Activated B cell treated with CpG ODN at 0.5 μM for 24 hours (primary cell): ENCODE results near the gene EPB41L1. TPM values are rescaled to one million over a fixed set of nuclear protein-coding genes. Genes with fewer than 3 reads are reported as not detected.
A peak's percentile ranks its signal among the peaks of the same experiment; 100 is the strongest.
"Not testable (repeated sequence)": the region's sequence is repeated elsewhere in the genome, so short reads cannot be mapped to it uniquely, and the experiment has no call there.

Experiments
- ATAC-seq: fragments of 200-7000 bp; cut with Tn5 transposase; one replicate; pipeline ENCODE4 v1.10.0; 2021; ENCODE audit warnings: low read depth, mild to moderate bottlenecking, moderate library complexity
- CTCF ChIA-PET: fragments of 350-600 bp; sonication (Branson Sonifier 250); formaldehyde crosslinking; loops from one replicate; lab custom pipeline; 2021; ENCODE audit warnings: antibody characterized with exemption; lab: Charles Lee
- POLR2A ChIA-PET: fragments of 350-600 bp; sonication (Branson Sonifier 250); formaldehyde crosslinking; loops from one replicate; lab custom pipeline; 2021; ENCODE audit warnings: antibody characterized with exemption; lab: Charles Lee
- DNase-seq: peaks from one replicate; pipeline ENCODE4 v3.0.0; 2022
- H3K27ac Mint-ChIP-seq: one replicate; pipeline ENCODE4 v1.8.0; 2020; ENCODE audit warnings: mixed read lengths
- H3K27me3 Mint-ChIP-seq: one replicate; pipeline ENCODE4 v1.8.0; 2021; ENCODE audit warnings: mixed read lengths
- H3K36me3 Mint-ChIP-seq: one replicate; pipeline ENCODE4 v1.8.0; 2021; ENCODE audit warnings: low read depth, mixed read lengths
- H3K4me1 Mint-ChIP-seq: one replicate; pipeline ENCODE4 v1.8.0; 2021; ENCODE audit warnings: mixed read lengths
- H3K4me3 Mint-ChIP-seq: one replicate; pipeline ENCODE4 v1.8.0; 2020; ENCODE audit warnings: mild to moderate bottlenecking, mixed read lengths
- H3K9me3 Mint-ChIP-seq: one replicate; pipeline ENCODE4 v1.8.0; 2020; ENCODE audit warnings: mixed read lengths
- CTCF ChIP-seq: fragments of 200-600 bp; IDR thresholded peaks from one replicate; pipeline ENCODE4 v1.8.0; 2022; ENCODE audit warnings: antibody characterized with exemption, mild to moderate bottlenecking
- intact Hi-C: fragments of 100-400 bp; cut with micrococcal nuclease; formaldehyde crosslinking; loops from one replicate; pipeline ENCODE4 v1.15.1; 2024
- total RNA-seq: library from RNA; stranded (reverse); gene quantifications from 2 replicates; pipeline ENCODE4 v1.2.3, GENCODE V29; 2022

EPB41L1 gene
- total RNA-seq, 1 donor from 2014 or later = 0.64 TPM

GRCh38 chr20:36132802-36133211 lies 21.7 kb upstream of the EPB41L1 start:
- ChIA-PET POLR2A (interaction anchor here (1.0 kb wide), 1 partner anchor 138 kb away, joined by 3 read pairs; no protein-coding TSS in a partner anchor), CTCF (interaction anchor here (15.9 kb wide), 1 partner anchor 138 kb away, joined by 488 read pairs; no protein-coding TSS in a partner anchor)
- H3K4me1 Mint-ChIP-seq = peaks cover 14% of the 10 kb centered on the region
- no peak overlapping the region for H3K4me3 Mint-ChIP-seq
- no peaks in the 10 kb centered on the region for H3K9me3 Mint-ChIP-seq
- H3K36me3 Mint-ChIP-seq = no peaks in the 10 kb centered on the region
- DNase-seq = no peak
- H3K27ac Mint-ChIP-seq = no peak overlapping the region
- peak; percentile 95 for ATAC-seq
- TF ChIP-seq CTCF = no peak
- intact Hi-C loops = loop anchor here (5.0 kb wide), 1 partner anchor 36 kb away; no protein-coding TSS in a partner anchor
- H3K27me3 Mint-ChIP-seq = no peaks in the 10 kb centered on the region

- H3K27ac Mint-ChIP-seq = no peak overlapping the region
- POLR2A ChIA-PET = interaction anchor here (1.0 kb wide), 1 partner anchor 139 kb away, joined by 3 read pairs; no protein-coding TSS in a partner anchor
- ATAC-seq = no peak
- H3K4me1 Mint-ChIP-seq = peaks cover 14% of the 10 kb centered on the region
- DNase-seq = no peak
- TF ChIP-seq CTCF = no peak
- intact Hi-C loops = loop anchor here (5.0 kb wide), 1 partner anchor 37 kb away; no protein-coding TSS in a partner anchor
- H3K36me3 Mint-ChIP-seq = no peaks in the 10 kb centered on the region
- peaks cover 5% of the 10 kb centered on the region for H3K27me3 Mint-ChIP-seq
- H3K9me3 Mint-ChIP-seq = no peaks in the 10 kb centered on the region
- CTCF ChIA-PET = interaction anchor here (15.9 kb wide), 1 partner anchor 139 kb away, joined by 488 read pairs; no protein-coding TSS in a partner anchor
- no peak overlapping the region for H3K4me3 Mint-ChIP-seq
Observed at GRCh38 chr20:36133821-36134220, 20.7 kb upstream of the EPB41L1 start.

GRCh38 chr20:36135159-36135558 lies 19.4 kb upstream of the EPB41L1 start:
- Mint-ChIP-seq H3K9me3 (no peaks in the 10 kb centered on the region), H3K27ac (no peak overlapping the region), H3K36me3 (no peaks in the 10 kb centered on the region), H3K4me1 (peaks cover 14% of the 10 kb centered on the region), H3K27me3 (peaks cover 5% of the 10 kb centered on the region), H3K4me3 (no peak overlapping the region)
- TF ChIP-seq CTCF = no peak
- CTCF ChIA-PET = interaction anchor here (15.9 kb wide), 1 partner anchor 141 kb away, joined by 488 read pairs; no protein-coding TSS in a partner anchor
- intact Hi-C loops = loop anchor here (5.0 kb wide), 1 partner anchor 68 kb away; no protein-coding TSS in a partner anchor
- POLR2A ChIA-PET = no interaction called here
- ATAC-seq (no peak), DNase-seq (no peak)

GRCh38 chr20:36135821-36136220 lies 18.7 kb upstream of the EPB41L1 start:
- H3K36me3 Mint-ChIP-seq = no peaks in the 10 kb centered on the region
- DNase-seq (no peak), ATAC-seq (no peak)
- intact Hi-C loops = loop anchor here (5.0 kb wide), 1 partner anchor 69 kb away; no protein-coding TSS in a partner anchor
- TF ChIP-seq CTCF = no peak
- H3K4me1 Mint-ChIP-seq = peaks cover 14% of the 10 kb centered on the region
- no peaks in the 10 kb centered on the region for H3K9me3 Mint-ChIP-seq
- POLR2A ChIA-PET = interaction anchor here (1.4 kb wide), 1 partner anchor 141 kb away, joined by 6 read pairs; no protein-coding TSS in a partner anchor
- peaks cover 5% of the 10 kb centered on the region for H3K27me3 Mint-ChIP-seq
- CTCF ChIA-PET = interaction anchor here (15.9 kb wide), 1 partner anchor 141 kb away, joined by 488 read pairs; no protein-coding TSS in a partner anchor
- no peak overlapping the region for H3K27ac Mint-ChIP-seq
- H3K4me3 Mint-ChIP-seq = no peak overlapping the region

GRCh38 chr20:36137313-36137712 lies 17.2 kb upstream of the EPB41L1 start:
- H3K36me3 Mint-ChIP-seq, H3K4me3 Mint-ChIP-seq, H3K27me3 Mint-ChIP-seq, H3K27ac Mint-ChIP-seq, DNase-seq, H3K9me3 Mint-ChIP-seq, ATAC-seq: not testable (repeated sequence)
- intact Hi-C loops = loop anchor here (5.0 kb wide), 1 partner anchor 70 kb away; no protein-coding TSS in a partner anchor
- CTCF ChIA-PET = interaction anchor here (0.7 to 15.9 kb wide), 6 partner anchors 10 to 152 kb away, joined by 3 to 488 read pairs (median 7); no protein-coding TSS in a partner anchor
- peaks cover 15% of the 10 kb centered on the region for H3K4me1 Mint-ChIP-seq
- POLR2A ChIA-PET = interaction anchor here (1.3 to 2.5 kb wide), 3 partner anchors 142 to 144 kb away, joined by 6 to 14 read pairs (median 8); no protein-coding TSS in a partner anchor
